Measurements from ENCODE around the gene MRPL11.

DNA sequence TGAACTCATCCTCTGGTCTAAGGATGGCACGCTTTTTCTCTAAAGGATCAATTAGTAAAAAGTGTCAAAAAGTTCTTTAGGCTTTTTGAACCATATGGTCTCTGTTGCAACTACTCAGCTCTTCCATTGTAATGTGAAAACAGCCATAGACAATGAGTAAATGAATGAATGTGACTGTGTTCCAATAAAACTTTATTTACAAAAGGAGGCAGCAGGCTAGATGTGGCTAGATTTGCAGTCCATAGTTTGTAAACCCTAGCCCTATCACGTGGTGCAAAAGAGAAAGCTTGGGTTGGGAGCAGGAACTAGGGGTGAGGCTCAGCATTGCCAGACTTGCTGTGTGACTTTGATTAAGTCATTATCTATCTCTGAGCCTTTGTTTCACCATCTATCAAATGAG is 23.2 kb downstream of the MRPL11 start:
- no peak for TF ChIP-seq POLR2A (IDR thresholded peaks at IDR 0.05)
- TF ChIP-seq, protein P1, sequence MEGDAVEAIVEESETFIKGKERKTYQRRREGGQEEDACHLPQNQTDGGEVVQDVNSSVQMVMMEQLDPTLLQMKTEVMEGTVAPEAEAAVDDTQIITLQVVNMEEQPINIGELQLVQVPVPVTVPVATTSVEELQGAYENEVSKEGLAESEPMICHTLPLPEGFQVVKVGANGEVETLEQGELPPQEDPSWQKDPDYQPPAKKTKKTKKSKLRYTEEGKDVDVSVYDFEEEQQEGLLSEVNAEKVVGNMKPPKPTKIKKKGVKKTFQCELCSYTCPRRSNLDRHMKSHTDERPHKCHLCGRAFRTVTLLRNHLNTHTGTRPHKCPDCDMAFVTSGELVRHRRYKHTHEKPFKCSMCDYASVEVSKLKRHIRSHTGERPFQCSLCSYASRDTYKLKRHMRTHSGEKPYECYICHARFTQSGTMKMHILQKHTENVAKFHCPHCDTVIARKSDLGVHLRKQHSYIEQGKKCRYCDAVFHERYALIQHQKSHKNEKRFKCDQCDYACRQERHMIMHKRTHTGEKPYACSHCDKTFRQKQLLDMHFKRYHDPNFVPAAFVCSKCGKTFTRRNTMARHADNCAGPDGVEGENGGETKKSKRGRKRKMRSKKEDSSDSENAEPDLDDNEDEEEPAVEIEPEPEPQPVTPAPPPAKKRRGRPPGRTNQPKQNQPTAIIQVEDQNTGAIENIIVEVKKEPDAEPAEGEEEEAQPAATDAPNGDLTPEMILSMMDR (IDR thresholded peaks at IDR 0.05), result no peak
